Mucosa of descending colon (tissue), 3 donors: Measurements from ENCODE around the gene TTC33. TPM values are rescaled to one million over a fixed set of nuclear protein-coding genes. Genes with fewer than 3 reads are reported as not detected.

Experiments
- ATAC-seq: fragments of 200-7000 bp; cut with Tn5 transposase; one replicate; pipeline ENCODE4 v1.9.1; 2020; ENCODE audit warnings: mild to moderate bottlenecking, moderate library complexity
- DNase-seq, 3 donors: peaks; one replicate each; pipeline ENCODE4 v3.0.0-alpha.2; 2020
- H3K36me3 ChIP-seq: fragments of 200-600 bp; one replicate; pipeline ENCODE4 v1.8.0; 2021; ENCODE audit warnings: low read depth, mild to moderate bottlenecking
- H3K4me1 ChIP-seq: fragments of 200-600 bp; one replicate; pipeline ENCODE4 v1.8.0; 2021; ENCODE audit warnings: low read depth, mild to moderate bottlenecking
- H3K4me3 ChIP-seq: fragments of 200-600 bp; one replicate; pipeline ENCODE4 v1.8.0; 2021; ENCODE audit warnings: mild to moderate bottlenecking
- H3K9me3 ChIP-seq: fragments of 200-600 bp; one replicate; pipeline ENCODE4 v1.8.0; 2021; ENCODE audit warnings: mild to moderate bottlenecking
- intact Hi-C, 2 donors: fragments of 100-400 bp; cut with DNase I in 1 of 2; cut with micrococcal nuclease in 1 of 2; formaldehyde crosslinking; loops; one replicate each; pipeline versions ENCODE4 v1.11.0 to v1.11.1; 2022; cut with DNase I, micrococcal nuclease
- total RNA-seq, 3 donors: library from RNA; stranded (reverse); fragmentation: NEBNext Ultra II Directional in 2 of 3; extraction: Animal tissue kit (Norgen Biotek cat#: 25700) in 2 of 3; gene quantifications; one replicate each; pipeline versions ENCODE4 v1.2.1 to v1.2.4, GENCODE V29; 2021 to 2023
- TF ChIP-seq, protein P1 (sequence below): fragments of 200-600 bp; IDR thresholded peaks from one replicate; pipeline ENCODE4 v1.8.0; 2022; ENCODE audit warnings: antibody characterized with exemption, mild to moderate bottlenecking
- donor health status: DM: no; HTN: no; CAD: no; lungs with moderate emphysema.
- donor health status: DM: no; HTN: no; CAD: no.
- donor health status: DM: no; HTN: yes; CAD: no.

Gene TTC33
- total RNA-seq, 3 donors from 2014 or later: 15.1 to 22.6 (median 17.2) TPM

DNA sequence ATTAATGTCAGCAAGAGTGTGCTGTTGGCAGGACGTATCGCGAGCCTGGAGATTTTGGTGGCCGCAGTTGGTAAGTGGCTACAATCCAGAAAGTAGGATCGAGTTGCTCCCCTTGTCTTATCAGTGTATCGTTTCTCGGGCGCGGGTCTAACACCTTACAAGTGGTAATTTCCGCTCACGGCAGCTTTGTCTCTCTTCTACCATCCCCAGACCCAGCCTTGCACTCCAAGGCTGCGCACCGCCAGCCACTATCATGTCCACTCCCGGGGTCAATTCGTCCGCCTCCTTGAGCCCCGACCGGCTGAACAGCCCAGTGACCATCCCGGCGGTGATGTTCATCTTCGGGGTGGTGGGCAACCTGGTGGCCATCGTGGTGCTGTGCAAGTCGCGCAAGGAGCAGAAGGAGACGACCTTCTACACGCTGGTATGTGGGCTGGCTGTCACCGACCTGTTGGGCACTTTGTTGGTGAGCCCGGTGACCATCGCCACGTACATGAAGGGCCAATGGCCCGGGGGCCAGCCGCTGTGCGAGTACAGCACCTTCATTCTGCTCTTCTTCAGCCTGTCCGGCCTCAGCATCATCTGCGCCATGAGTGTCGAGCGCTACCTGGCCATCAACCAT is 74.9 kb downstream of the TTC33 start:
- TF ChIP-seq, protein P1, sequence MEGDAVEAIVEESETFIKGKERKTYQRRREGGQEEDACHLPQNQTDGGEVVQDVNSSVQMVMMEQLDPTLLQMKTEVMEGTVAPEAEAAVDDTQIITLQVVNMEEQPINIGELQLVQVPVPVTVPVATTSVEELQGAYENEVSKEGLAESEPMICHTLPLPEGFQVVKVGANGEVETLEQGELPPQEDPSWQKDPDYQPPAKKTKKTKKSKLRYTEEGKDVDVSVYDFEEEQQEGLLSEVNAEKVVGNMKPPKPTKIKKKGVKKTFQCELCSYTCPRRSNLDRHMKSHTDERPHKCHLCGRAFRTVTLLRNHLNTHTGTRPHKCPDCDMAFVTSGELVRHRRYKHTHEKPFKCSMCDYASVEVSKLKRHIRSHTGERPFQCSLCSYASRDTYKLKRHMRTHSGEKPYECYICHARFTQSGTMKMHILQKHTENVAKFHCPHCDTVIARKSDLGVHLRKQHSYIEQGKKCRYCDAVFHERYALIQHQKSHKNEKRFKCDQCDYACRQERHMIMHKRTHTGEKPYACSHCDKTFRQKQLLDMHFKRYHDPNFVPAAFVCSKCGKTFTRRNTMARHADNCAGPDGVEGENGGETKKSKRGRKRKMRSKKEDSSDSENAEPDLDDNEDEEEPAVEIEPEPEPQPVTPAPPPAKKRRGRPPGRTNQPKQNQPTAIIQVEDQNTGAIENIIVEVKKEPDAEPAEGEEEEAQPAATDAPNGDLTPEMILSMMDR: no peak
- Histone ChIP-seq H3K4me3 (peak overlapping the region; percentile 58), H3K9me3 (no peaks in the 10 kb centered on the region), H3K4me1 (peaks cover 18% of the 10 kb centered on the region), H3K36me3 (no peaks in the 10 kb centered on the region)
- ATAC-seq: peak; percentile 0
- intact Hi-C loops: loop anchor here (10.0 kb wide), 2 partner anchors 736 to 966 kb away; no protein-coding TSS in a partner anchor
- peak; percentile 63 to 68 (median 67) for DNase-seq

DNA sequence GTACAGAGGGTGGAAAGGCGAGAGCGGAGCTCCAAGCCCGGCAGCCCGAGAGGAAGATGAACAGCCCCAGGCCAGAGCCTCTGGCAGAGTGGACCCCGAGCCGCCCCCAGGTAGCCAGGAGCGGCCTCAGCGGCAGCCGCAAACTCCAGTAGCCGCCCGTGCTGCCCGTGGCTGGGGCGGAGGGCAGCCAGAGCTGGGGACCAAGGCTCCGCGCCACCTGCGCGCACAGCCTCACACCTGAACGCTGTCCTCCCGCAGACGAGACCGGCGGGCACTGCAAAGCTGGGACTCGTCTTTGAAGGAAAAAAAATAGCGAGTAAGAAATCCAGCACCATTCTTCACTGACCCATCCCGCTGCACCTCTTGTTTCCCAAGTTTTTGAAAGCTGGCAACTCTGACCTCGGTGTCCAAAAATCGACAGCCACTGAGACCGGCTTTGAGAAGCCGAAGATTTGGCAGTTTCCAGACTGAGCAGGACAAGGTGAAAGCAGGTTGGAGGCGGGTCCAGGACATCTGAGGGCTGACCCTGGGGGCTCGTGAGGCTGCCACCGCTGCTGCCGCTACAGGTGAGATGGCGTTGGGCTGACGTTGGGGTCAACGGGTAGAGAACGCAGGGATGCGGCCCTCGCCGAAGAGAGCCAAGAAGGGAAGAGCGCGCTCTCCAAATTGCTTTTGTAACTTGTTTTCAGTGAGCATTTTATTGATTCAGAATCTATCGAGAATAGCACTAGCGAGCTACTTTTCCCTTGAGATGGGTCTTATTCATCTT is 75.7 kb downstream of the TTC33 start, which contains the start of gene PTGER4:
Gene PTGER4, plus strand, starts transcription at position 3 of the 769 bp plus-strand sequence. CDS start 1,079 bp downstream, outside the sequence.
- DNase-seq: peak; percentile 52 to 70 (median 69)
- intact Hi-C loops: loop anchor here (10.0 kb wide), 2 partner anchors 735 to 965 kb away; no protein-coding TSS in a partner anchor
- TF ChIP-seq, protein P1: no peak
- Histone ChIP-seq H3K4me3 (peak within 1 kb of the TSS; percentile 58), H3K9me3 (no peaks in the 10 kb centered on the region), H3K4me1 (peaks cover 14% of the 10 kb centered on the region), H3K36me3 (no peaks in the 10 kb centered on the region)
- ATAC-seq: no peak

DNA sequence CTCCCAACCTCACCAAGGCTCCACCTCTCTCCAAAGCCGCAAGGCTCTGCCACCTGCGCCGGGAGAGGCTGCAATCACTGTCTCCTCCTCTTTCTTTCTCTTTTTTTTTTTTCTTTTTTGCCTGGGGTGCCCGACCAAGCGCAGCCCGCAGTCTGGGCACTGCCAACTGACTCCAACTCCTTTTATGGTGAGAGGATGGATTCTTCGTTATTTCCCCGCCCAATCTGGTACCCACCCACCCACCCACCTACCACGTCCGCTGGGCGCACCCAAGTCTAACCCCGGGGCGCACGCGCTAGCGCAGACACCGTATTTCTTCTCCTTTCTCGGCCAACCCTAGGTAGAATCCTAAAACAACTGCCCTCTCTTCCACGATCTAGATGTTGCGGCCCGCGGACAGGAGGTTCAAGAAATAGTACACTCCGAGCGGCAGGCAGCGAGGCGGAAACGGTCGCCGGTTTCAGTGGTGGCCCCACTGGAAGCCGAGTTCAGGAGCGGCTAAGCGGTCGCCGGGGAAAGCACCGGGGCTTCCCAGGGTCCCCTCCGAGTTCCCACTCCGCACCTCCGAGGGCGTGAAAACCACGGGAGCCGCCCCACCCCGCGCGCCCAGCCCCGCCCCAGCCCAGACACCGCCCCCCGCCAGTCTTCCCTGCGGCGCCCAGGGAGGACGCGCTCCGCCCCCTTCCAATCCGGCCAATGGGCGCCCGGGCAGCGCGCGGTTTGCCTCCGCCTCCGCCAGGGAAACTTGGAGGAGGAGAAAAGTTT is 76.4 kb downstream of the TTC33 start:
- Histone ChIP-seq H3K4me1 (peaks cover 14% of the 10 kb centered on the region), H3K36me3 (no peaks in the 10 kb centered on the region), H3K4me3 (peak overlapping the region; percentile 58), H3K9me3 (no peaks in the 10 kb centered on the region)
- DNase-seq (peak; percentile 96 to 97 (median 96)), ATAC-seq (peak; percentile 85)
- TF ChIP-seq, protein P1: no peak
- intact Hi-C loops: no loop called here

DNA sequence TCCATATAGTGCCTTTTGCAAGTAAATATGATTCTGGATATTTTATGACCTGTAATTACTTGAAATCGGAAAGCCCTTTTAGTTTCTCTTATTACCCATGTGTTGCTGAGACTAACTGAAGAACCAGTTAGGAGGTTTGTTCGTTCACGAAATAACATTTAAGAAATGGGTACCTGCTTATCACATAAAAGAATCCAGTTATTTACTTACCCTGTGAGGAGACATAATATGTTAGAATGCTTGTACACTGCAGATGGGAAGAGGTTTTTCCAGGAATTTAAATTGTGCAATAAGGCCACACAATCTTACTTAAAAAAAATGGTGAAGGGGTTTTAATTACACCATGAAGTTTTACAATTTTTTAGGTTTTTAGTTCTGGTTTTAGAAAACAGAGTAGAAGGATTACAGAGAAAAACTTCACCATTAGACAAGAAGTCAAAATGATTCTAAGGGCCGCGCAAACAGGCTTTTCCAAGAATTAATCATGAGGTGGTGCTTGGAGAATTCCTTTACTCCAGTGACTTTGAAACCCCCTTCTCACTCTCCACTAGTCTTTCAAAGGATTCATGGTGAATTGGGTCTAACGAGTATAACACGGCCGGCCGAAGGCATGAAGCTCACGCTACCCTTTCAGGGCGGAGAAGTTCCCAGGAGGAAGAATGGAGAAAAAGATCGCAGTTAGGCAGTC is 77.2 kb downstream of the TTC33 start:
- TF ChIP-seq, protein P1: no peak
- ATAC-seq (no peak), DNase-seq (no peak)
- intact Hi-C loops: no loop called here
- Histone ChIP-seq H3K9me3 (no peaks in the 10 kb centered on the region), H3K36me3 (no peaks in the 10 kb centered on the region), H3K4me1 (peaks cover 14% of the 10 kb centered on the region), H3K4me3 (no peak overlapping the region)

DNA sequence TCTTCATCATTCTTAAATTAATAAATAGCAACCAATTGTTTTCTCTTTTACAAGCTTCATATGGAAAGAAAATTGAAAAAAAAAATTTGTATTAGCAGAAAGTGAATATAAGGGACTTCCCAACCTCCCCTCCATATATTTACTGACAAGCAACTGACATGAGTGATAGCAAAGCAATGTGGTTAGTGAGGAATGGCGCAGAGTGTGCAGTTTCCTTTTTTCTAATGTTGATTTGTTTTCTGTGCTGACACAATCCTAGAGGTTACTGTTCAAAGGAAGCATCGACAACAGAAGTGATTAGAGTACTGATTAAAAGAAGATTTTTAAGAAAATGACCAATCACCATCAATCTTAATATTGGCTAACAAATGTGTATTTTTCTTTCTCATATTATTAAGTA is 77.7 kb downstream of the TTC33 start:
- intact Hi-C loops: no loop called here
- DNase-seq (no peak), ATAC-seq (no peak)
- Histone ChIP-seq H3K4me1 (peaks cover 14% of the 10 kb centered on the region), H3K4me3 (no peak overlapping the region), H3K36me3 (no peaks in the 10 kb centered on the region), H3K9me3 (no peaks in the 10 kb centered on the region)
- TF ChIP-seq, protein P1: no peak
